Measurements from ENCODE around the gene LRRC2. TPM values are rescaled to one million over a fixed set of nuclear protein-coding genes. Genes with fewer than 3 reads are reported as not detected.

Gene LRRC2
- total and polyA plus RNA-seq, 9 of the 15 experiments (the other 6 are each of a cell fraction or from before 2014, with no cell fraction given): 0.01 to 0.04 (median 0.03) TPM; not detected in 5

- ATAC-seq (no peak), DNase-seq (ENCODE audit: extremely low read depth in 1 of 4, low spot score in 3 of 4) (no peak), FAIRE-seq (no peak)
- peaks cover 55% of the 10 kb centered on the region in 2 experiments for H3K4me1 ChIP-seq (replicated peaks in 1 of 2; ENCODE audit: control insufficient read depth in 2 of 2, insufficient read depth in 2 of 2, low read length in 2 of 2)
- no peaks in the 10 kb centered on the region; a peak in 1 of 5 replicates for H3K27me3 ChIP-seq (ENCODE audit: control insufficient read depth in 2 of 2, insufficient read depth in 2 of 2, low read length in 2 of 2)
- no peak for TF ChIP-seq SMAD2 (IDR thresholded peaks at IDR 0.05; ENCODE audit: low read depth, low read length)
- TF ChIP-seq, protein P1, sequence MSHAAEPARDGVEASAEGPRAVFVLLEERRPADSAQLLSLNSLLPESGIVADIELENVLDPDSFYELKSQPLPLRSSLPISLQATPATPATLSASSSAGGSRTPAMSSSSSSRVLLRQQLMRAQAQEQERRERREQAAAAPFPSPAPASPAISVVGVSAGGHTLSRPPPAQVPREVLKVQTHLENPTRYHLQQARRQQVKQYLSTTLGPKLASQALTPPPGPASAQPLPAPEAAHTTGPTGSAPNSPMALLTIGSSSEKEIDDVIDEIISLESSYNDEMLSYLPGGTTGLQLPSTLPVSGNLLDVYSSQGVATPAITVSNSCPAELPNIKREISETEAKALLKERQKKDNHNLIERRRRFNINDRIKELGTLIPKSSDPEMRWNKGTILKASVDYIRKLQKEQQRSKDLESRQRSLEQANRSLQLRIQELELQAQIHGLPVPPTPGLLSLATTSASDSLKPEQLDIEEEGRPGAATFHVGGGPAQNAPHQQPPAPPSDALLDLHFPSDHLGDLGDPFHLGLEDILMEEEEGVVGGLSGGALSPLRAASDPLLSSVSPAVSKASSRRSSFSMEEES (CRISPR knock-in tag; IDR thresholded peaks at IDR 0.05): no peak
- no peak for TF ChIP-seq ZNF780A (CRISPR knock-in tag; IDR thresholded peaks at IDR 0.05)
- TF ChIP-seq ZNF695 (CRISPR knock-in tag; IDR thresholded peaks at IDR 0.05): no peak
- no peak for TF ChIP-seq BMI1 (IDR thresholded peaks at IDR 0.05; ENCODE audit: low read length)
- TF ChIP-seq, protein P2, sequence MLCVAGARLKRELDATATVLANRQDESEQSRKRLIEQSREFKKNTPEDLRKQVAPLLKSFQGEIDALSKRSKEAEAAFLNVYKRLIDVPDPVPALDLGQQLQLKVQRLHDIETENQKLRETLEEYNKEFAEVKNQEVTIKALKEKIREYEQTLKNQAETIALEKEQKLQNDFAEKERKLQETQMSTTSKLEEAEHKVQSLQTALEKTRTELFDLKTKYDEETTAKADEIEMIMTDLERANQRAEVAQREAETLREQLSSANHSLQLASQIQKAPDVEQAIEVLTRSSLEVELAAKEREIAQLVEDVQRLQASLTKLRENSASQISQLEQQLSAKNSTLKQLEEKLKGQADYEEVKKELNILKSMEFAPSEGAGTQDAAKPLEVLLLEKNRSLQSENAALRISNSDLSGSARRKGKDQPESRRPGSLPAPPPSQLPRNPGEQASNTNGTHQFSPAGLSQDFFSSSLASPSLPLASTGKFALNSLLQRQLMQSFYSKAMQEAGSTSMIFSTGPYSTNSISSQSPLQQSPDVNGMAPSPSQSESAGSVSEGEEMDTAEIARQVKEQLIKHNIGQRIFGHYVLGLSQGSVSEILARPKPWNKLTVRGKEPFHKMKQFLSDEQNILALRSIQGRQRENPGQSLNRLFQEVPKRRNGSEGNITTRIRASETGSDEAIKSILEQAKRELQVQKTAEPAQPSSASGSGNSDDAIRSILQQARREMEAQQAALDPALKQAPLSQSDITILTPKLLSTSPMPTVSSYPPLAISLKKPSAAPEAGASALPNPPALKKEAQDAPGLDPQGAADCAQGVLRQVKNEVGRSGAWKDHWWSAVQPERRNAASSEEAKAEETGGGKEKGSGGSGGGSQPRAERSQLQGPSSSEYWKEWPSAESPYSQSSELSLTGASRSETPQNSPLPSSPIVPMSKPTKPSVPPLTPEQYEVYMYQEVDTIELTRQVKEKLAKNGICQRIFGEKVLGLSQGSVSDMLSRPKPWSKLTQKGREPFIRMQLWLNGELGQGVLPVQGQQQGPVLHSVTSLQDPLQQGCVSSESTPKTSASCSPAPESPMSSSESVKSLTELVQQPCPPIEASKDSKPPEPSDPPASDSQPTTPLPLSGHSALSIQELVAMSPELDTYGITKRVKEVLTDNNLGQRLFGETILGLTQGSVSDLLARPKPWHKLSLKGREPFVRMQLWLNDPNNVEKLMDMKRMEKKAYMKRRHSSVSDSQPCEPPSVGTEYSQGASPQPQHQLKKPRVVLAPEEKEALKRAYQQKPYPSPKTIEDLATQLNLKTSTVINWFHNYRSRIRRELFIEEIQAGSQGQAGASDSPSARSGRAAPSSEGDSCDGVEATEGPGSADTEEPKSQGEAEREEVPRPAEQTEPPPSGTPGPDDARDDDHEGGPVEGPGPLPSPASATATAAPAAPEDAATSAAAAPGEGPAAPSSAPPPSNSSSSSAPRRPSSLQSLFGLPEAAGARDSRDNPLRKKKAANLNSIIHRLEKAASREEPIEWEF (CRISPR knock-in tag; IDR thresholded peaks at IDR 0.05): no peak
- no peak for TF ChIP-seq ZNF444 (CRISPR knock-in tag; IDR thresholded peaks at IDR 0.05)
- TF ChIP-seq CHCHD3 (CRISPR knock-in tag; IDR thresholded peaks at IDR 0.05): no peak
- no peak for TF ChIP-seq ZNF449 (CRISPR knock-in tag; IDR thresholded peaks at IDR 0.05)
- no peaks in the 10 kb centered on the region for H3K9me1 ChIP-seq (ENCODE audit: control insufficient read depth, insufficient read depth, low read length)
- H3K9ac ChIP-seq (ENCODE audit: insufficient read depth in 1 of 2, low read depth in 2 of 2, low read length in 2 of 2): no peak overlapping the region
- no peaks in the 10 kb centered on the region for H4K20me1 ChIP-seq (replicated peaks; ENCODE audit: control insufficient read depth, insufficient read depth, low read length)
- in situ Hi-C loops (cut with MboI) (no loop called here), intact Hi-C loops (cut with micrococcal nuclease) (no loop called here)
- no peak overlapping the region for H3K4me2 ChIP-seq (ENCODE audit: insufficient read depth, low read length)
- no TSS peak for BruUV-seq (replicated peaks)
- H3K27ac ChIP-seq (ENCODE audit: extremely low read depth, low read depth, low read length): no peak overlapping the region
- ChIA-PET POLR2A (interaction anchor here (0.6 to 1.2 kb wide), 2 partner anchors 12 to 19 kb away, joined by 3 to 4 read pairs; no protein-coding TSS in a partner anchor), CTCF (ENCODE audit: low intra/inter-chr PET ratio) (no interaction called here)
- H3K4me3 ChIP-seq: no peak overlapping the region
- H3K79me2 ChIP-seq (ENCODE audit: control insufficient read depth, insufficient read depth, low read length): no peaks in the 10 kb centered on the region
- H3K36me3 ChIP-seq (ENCODE audit: control insufficient read depth, insufficient read depth, low read length): no peaks in the 10 kb centered on the region
- WGBS (ENCODE audit: insufficient coverage, low coverage, missing lambda C conversion rate): 69% methylated on average over 6 of the region's 6 CpGs
- no peaks in the 10 kb centered on the region; the same call in 1 of the 2 replicates for H3K9me3 ChIP-seq (replicated peaks; ENCODE audit: control insufficient read depth, insufficient read depth, low read depth, low read length)
- peak overlapping the region; percentile 54 for H2AFZ ChIP-seq (ENCODE audit: low read depth, low read length)
These were observed 20.1 kb downstream of the LRRC2 start for GRCh38 chr3:46545818-46546630.
